Fibroblast of pulmonary artery (primary cell): ENCODE data around the gene ZNF777.
A peak's percentile ranks its signal among the peaks of the same experiment; 100 is the strongest.

Experiments used
- DNase-seq: peaks from one replicate; pipeline ENCODE4 v3.0.0-alpha.2; 2010; ENCODE audit warnings: low read depth
- H3K4me3 ChIP-seq: replicated peaks from 2 replicates; pipeline ENCODE4 v1.5.1; 2011; ENCODE audit warnings: low read depth, mild to moderate bottlenecking, control low read depth, low read length, moderate library complexity
- TF ChIP-seq, protein P1 (sequence below): IDR thresholded peaks from 2 replicates; pipeline ENCODE4 v1.5.1; 2011; ENCODE audit warnings: mild to moderate bottlenecking, control low read depth, low read length, inconsistent platforms; ENCODE audit errors: missing control alignments

The ZNF777 gene

DNA sequence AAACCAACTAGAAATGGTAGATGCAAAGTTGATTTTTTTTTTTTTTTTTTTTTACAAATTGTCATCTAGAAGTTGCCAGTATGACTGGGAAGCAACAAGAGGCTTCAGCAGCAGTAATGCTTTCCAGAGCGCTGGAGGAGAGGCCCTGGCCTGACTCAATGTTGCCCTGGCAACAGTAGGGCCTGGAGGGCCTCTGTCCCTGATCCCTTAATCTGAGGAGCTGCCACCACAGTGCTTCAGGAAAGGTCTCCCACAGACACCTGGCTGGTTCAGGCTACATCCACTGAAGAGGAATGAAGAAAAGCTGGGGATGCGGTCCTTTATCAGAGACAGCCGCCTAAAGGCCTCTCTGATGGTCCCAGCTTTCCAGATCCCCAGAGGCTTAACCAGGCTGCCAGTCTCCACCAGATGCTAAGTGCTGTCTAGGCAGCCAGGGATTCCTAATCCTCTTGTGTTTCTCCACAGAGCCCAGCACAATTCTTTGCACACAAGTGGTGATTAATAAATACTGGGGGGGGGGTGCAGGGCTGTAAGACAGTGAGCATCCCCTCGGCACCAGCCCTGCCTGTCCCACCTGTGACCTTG is 33.7 kb downstream of the ZNF777 start:
- no peak overlapping the region for H3K4me3 ChIP-seq
- TF ChIP-seq, protein P1, sequence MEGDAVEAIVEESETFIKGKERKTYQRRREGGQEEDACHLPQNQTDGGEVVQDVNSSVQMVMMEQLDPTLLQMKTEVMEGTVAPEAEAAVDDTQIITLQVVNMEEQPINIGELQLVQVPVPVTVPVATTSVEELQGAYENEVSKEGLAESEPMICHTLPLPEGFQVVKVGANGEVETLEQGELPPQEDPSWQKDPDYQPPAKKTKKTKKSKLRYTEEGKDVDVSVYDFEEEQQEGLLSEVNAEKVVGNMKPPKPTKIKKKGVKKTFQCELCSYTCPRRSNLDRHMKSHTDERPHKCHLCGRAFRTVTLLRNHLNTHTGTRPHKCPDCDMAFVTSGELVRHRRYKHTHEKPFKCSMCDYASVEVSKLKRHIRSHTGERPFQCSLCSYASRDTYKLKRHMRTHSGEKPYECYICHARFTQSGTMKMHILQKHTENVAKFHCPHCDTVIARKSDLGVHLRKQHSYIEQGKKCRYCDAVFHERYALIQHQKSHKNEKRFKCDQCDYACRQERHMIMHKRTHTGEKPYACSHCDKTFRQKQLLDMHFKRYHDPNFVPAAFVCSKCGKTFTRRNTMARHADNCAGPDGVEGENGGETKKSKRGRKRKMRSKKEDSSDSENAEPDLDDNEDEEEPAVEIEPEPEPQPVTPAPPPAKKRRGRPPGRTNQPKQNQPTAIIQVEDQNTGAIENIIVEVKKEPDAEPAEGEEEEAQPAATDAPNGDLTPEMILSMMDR = no peak
- DNase-seq = no peak

DNA sequence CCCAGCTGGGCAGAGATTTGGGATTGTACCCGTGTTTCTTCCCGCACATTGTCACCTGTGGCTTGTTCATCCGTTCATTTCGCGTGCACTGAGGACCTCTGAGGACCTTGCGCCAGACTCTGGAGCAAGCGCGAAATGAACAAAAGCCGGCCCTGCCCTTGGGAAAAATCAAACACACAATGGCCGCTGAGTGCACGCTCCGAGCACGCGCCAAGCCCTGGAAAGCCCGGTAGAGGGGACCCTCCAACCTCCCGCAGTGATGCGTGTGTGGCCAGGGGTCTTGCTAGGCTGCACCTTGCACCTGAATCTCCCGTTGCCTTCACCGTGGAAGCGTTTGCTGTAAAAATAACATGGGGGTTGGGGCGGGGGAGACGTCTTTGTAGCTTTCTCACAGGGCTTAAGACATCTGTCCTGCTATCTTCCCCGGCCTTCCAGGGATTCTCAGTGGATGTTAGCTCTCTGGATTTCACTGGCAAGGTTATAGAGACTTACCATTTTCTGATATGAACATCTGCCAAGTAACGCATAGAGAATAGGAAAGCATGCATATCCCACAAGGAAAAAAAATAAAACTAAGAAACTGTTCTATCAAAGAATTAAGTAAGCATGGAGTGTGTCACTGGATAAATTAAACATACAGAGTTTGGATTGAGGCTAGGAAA is 37.3 kb downstream of the ZNF777 start:
- DNase-seq = no peak
- TF ChIP-seq, protein P1 = no peak
- H3K4me3 ChIP-seq = no peak overlapping the region

DNA sequence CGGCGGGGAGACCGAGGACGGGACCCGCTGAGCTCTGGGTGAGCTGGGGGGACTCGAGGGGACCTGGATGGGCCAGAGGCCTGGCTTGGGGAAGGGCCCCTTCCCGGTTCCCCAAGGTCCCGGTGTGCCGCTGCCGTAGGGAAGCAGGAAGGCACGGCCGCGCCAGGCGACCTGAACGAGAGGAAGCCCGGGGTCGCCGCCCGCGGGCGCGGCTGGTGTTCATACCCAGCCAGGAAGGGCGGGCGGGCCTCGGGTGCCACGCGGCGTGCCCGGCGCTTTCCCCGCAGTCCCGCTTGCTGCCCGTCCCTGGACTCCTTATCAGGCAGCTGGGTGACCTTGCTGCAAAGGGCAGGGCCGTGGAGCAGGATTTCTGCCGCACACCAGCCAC is 38.0 kb downstream of the ZNF777 start:
- TF ChIP-seq, protein P1 = no peak
- peak overlapping the region; percentile 31 for H3K4me3 ChIP-seq
- DNase-seq = no peak

DNA sequence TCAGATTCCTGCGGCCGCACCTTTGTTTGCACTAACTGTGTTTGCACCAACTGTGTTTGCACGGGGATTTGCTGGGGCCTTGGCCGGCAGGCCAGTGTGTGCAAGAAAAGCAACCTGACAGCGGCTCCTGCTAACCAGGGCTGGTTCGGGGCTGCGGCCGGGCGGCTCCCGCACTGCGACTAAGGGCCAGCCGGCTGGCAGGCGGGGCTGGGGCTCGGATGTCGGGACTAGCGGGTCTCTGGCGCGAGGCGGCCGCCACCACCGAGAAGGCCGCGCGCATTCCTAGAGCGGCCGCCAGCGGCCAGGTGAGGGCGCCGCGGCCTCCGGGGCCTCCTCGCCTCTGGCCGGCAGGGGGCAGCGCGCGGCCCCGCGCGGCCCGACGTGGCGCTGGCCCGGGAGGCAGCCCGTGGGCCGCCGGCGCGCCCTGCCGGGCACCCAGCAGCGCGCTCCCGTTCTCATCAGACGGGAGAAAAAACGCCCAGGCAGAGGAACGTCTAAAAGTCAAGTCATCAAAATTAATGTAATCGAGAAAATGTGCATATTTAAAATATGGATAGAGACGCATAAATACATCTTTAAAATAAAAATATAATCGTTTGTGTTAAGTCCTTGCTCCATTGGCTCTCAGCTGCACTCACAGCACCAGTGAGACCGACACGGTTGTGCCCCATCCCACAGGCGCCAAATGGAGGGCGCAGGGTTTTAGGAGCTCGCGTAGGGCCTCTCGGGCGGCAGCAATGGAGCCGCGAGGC is 38.5 kb downstream of the ZNF777 start:
- H3K4me3 ChIP-seq = peak overlapping the region; percentile 48
- TF ChIP-seq, protein P1 = peak; percentile 29
- DNase-seq = peak; percentile 69

DNA sequence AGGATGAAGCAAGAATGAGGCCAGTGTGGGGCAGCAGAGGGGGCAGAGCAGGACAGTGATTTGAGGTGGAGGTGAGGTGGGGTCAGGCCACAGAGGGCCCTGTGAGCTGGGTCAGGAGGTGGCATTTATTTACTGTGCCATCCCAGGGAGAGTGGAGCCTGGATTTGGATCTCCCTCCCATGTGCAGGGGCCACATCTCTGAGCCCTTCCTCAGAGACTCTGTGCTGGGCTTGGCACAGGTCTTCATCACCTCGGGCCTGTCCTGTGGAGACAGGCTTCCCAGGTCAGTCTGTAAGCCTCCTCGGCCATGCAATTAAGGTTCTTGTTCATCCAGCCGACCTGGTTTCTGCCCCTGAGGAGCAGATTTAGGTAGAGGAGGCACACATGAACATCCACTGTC is 40.9 kb downstream of the ZNF777 start:
- TF ChIP-seq, protein P1 = no peak
- H3K4me3 ChIP-seq = no peak overlapping the region
- no peak for DNase-seq

DNA sequence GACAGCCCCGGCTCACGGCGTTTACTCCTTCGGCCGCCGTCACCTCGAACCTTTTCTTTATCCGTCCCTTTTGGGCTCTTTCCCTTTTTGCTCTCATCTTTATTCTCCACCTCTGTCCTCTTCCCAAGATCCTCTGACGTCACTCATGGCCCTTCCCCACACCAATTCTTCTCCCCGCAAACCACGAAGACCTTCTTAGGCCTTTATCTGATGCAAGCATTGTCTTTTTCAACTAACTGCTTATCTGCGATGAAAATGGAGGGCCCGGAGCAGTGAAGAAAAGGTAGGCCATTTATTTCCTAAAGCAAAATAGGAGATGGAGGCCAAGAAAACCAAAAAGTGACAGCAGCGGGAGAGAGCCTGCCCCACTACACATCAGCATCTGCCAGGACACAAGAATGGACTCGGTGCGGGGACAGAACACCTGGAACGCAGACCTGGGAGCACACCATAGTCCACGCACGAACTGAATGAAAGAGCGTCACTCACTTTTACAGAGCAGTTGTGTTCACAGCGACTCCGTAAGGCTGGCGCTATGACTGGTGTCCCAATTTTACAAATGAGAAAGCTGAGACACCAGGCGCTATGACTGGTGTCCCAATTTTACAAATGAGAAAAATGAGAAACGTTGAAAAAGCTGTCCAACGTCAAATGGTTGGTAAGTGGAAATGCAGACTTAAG is 45.3 kb downstream of the ZNF777 start:
- peak; percentile 37 for DNase-seq
- peak overlapping the region; percentile 45 for H3K4me3 ChIP-seq
- TF ChIP-seq, protein P1 = no peak
